Peyer's patch (tissue), 4 donors: ENCODE results near the gene VPS8. TPM values are rescaled to one million over a fixed set of nuclear protein-coding genes. Genes with fewer than 3 reads are reported as not detected.
"Not testable (repeated sequence)": the region's sequence is repeated elsewhere in the genome, so short reads cannot be mapped to it uniquely, and the experiment has no call there.

ENCODE experiments used
- DNase-seq, 3 donors: peaks; one replicate each; pipeline ENCODE4 v3.0.0-alpha.2; 2017 to 2019
- H3K27ac ChIP-seq, 4 donors: fragments of 200-600 bp; sonication (generic); one replicate each; pipeline ENCODE4 v1.5.1; 2016 to 2019
- H3K27me3 ChIP-seq, 2 donors: fragments of 200-600 bp; sonication (generic); one replicate each; pipeline ENCODE4 v1.5.1; 2019
- H3K36me3 ChIP-seq, 3 donors: fragments of 200-600 bp; sonication (generic); one replicate each; pipeline ENCODE4 v1.5.1; 2016 to 2019
- H3K4me1 ChIP-seq, 4 donors: fragments of 200-600 bp; sonication (generic); one replicate each; pipeline ENCODE4 v1.5.1; 2016 to 2019
- H3K4me3 ChIP-seq, 4 donors: fragments of 200-600 bp; sonication (generic); 1 replicate in 3 of 4; 2 replicates in 1 of 4; pipeline ENCODE4 v1.5.1; 2016 to 2019; ENCODE audit warnings: mild to moderate bottlenecking in 1 of 4
- H3K9me3 ChIP-seq, 4 donors: fragments of 200-600 bp; sonication (generic); one replicate each; pipeline ENCODE4 v1.5.1; 2016 to 2019; ENCODE audit warnings: mild to moderate bottlenecking in 1 of 4
- CTCF ChIP-seq, 6 experiments: fragments of 450-650 bp in 4 of 6; fragments of 200-600 bp in 2 of 6; sonication (generic) in 1 of 6; IDR thresholded peaks; one replicate each; pipeline ENCODE4 v1.5.1; 2017 to 2019; ENCODE audit warnings: antibody characterized with exemption in 6 of 6, mild to moderate bottlenecking in 3 of 6, moderate library complexity in 1 of 6
- POLR2A ChIP-seq, 2 donors: fragments of 450-650 bp; IDR thresholded peaks; one replicate each; pipeline ENCODE4 v1.5.1; 2017; ENCODE audit warnings: antibody characterized with exemption in 2 of 2, mild to moderate bottlenecking in 2 of 2, moderate library complexity in 2 of 2
- total RNA-seq, 4 donors: library from RNA; depleted of rRNA; stranded (reverse); fragments of >200 nt; gene quantifications; one replicate each; pipeline ENCODE4 v1.1.0, GENCODE V29; 2016

VPS8 gene
- total RNA-seq, 4 donors from 2014 or later, result 49.7 to 109 (median 74.3) TPM

DNA sequence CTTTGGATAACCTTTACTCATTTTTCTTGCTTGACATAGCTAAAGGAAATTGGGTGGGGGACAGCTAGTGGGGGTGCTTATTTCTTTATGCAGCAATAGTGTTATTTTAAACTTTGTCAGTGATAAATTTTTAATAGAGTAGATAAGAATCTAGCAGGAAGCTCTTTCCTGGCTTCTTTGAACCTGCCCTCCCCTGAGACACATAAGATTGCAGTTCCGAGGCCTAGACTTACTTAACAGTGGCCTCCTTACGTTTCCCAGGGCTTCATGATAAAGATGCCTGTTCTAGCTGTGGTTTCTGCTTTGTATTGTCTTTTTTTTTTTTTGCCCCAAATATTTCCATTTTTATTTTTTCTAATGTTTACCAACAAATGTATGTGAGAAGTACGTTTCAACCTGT lies 170.1 kb downstream of the VPS8 start:
- Histone ChIP-seq H3K4me3 (no peak overlapping the region), H3K4me1 (peaks cover 0 to 4% (median 0%) of the 10 kb centered on the region in 4 donors), H3K9me3 (no peaks in the 10 kb centered on the region), H3K27ac (no peak overlapping the region), H3K36me3 (peaks cover 0 to 9% (median 0%) of the 10 kb centered on the region in 3 donors), H3K27me3 (no peaks in the 10 kb centered on the region)
- TF ChIP-seq POLR2A (IDR thresholded peaks at IDR 0.05), result no peak
- TF ChIP-seq CTCF (IDR thresholded peaks at IDR 0.05), result no peak
- DNase-seq, result no peak

DNA sequence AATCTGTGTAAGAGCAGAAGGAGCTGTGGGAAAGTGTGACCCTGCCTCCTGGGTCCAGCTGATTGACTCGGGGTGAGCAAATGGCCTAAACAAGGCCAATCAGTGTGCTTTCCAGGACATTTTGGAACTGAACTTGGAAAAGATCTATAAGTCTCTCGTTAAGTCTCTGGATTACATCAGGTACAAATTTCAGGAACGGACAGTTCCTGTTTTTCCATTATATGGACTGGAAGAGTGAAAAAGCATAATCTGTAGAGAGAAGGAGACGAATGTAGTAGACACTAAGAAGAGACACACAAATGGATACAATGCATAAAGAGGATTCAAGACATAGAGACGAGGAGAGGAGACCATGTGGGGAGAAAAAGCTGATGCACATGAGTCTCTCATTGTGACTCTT lies 173.6 kb downstream of the VPS8 start:
- H3K27ac ChIP-seq, result no peak overlapping the region
- DNase-seq, result no peak
- no peak overlapping the region for H3K4me3 ChIP-seq
- no peak for TF ChIP-seq POLR2A (IDR thresholded peaks at IDR 0.05)
- no peak for TF ChIP-seq CTCF (IDR thresholded peaks at IDR 0.05)
- H3K4me1 ChIP-seq, result peaks cover 0 to 4% (median 0%) of the 10 kb centered on the region in 4 donors
- no peaks in the 10 kb centered on the region for H3K27me3 ChIP-seq
- H3K36me3 ChIP-seq, result peaks cover 0 to 9% (median 0%) of the 10 kb centered on the region in 3 donors
- H3K9me3 ChIP-seq, result no peaks in the 10 kb centered on the region

- H3K36me3 ChIP-seq, result peaks cover 0 to 9% (median 0%) of the 10 kb centered on the region in 3 donors
- H3K9me3 ChIP-seq, result no peaks in the 10 kb centered on the region
- H3K4me1 ChIP-seq, result peaks cover 0 to 3% (median 0%) of the 10 kb centered on the region in 4 donors
- no peak for DNase-seq
- no peaks in the 10 kb centered on the region for H3K27me3 ChIP-seq
- no peak overlapping the region for H3K4me3 ChIP-seq
- H3K27ac ChIP-seq, result no peak overlapping the region
- TF ChIP-seq POLR2A (IDR thresholded peaks at IDR 0.05) (no peak), CTCF (IDR thresholded peaks at IDR 0.05) (no peak)
These were observed 174.5 kb downstream of the VPS8 start for GRCh38 chr3:184986366-184986889.

DNA sequence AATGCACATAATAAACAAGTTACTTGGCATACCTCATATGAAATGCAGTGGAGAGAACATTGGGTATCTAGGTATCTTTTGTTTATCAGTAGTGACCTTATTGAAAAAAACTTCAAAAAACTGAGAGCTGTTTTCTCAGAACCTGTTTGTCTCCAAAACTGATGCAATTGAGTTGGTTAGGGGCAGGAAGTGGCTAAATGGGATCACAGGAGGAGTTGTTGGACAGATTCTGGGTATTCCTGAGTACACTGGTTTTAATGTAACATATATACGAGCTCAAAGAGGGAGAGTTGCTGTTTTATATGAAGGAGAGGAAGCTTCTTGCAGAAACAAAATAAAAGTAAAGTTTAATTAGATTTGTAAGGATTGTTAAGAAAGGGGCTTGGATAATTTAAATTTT lies 181.4 kb downstream of the VPS8 start:
- no peak for TF ChIP-seq POLR2A (IDR thresholded peaks at IDR 0.05)
- no peak for TF ChIP-seq CTCF (IDR thresholded peaks at IDR 0.05)
- Histone ChIP-seq H3K27ac (no peak overlapping the region), H3K4me3 (no peak overlapping the region), H3K27me3 (no peaks in the 10 kb centered on the region), H3K9me3 (no peaks in the 10 kb centered on the region), H3K4me1 (no peaks in the 10 kb centered on the region), H3K36me3 (peaks cover 0 to 24% (median 3%) of the 10 kb centered on the region in 3 donors)
- no peak for DNase-seq

DNA sequence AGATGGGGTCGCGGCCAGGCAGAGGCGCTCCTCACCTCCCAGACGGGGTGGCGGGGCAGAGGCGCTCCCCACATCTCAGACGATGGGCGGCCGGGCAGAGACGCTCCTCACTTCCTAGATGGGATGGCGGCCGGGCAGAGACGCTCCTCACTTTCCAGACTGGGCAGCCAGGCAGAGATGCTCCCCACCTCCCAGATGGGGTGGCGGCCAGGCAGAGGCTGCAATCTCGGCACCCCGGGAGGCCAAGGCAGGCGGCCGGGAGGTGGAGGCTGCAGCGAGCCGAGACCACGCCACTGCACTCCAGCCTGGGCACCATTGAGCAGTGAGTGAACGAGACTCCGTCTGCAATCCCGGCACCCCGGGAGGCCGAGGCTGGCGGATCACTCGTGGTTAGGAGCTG lies 191.9 kb downstream of the VPS8 start:
- H3K27ac ChIP-seq, H3K27me3 ChIP-seq, H3K4me3 ChIP-seq, DNase-seq, H3K4me1 ChIP-seq, H3K9me3 ChIP-seq: not testable (repeated sequence)
- peaks cover 0 to 35% (median 0%) of the 10 kb centered on the region in 3 donors for H3K36me3 ChIP-seq

DNA sequence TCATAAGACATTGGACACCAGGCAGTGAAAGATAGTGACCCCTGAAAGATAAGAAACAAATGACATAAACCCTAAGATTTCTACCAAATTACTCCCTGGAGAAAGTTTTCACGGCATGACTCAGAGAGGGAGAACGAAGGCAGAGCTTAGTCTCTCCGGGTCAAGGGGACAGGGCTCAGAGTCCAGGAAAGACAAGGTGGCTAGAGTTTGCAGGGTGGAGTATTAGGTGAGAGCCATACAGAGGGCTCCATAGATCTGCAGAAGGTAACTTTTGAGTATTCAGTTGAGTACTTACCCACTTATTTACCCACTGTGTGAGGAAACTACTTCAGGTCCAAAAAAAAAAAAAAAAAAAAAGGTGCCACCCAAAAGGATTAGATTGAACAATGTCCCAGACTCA lies 197.7 kb downstream of the VPS8 start:
- TF ChIP-seq POLR2A (IDR thresholded peaks at IDR 0.05) (no peak), CTCF (IDR thresholded peaks at IDR 0.05) (no peak)
- H3K27me3 ChIP-seq, result no peaks in the 10 kb centered on the region
- no peaks in the 10 kb centered on the region for H3K4me1 ChIP-seq
- H3K4me3 ChIP-seq, result no peak overlapping the region
- H3K27ac ChIP-seq, result no peak overlapping the region
- H3K36me3 ChIP-seq, result no peaks in the 10 kb centered on the region
- no peak for DNase-seq
- no peaks in the 10 kb centered on the region for H3K9me3 ChIP-seq

- not testable (repeated sequence) for H3K27me3 ChIP-seq, H3K27ac ChIP-seq, H3K4me1 ChIP-seq, H3K36me3 ChIP-seq, H3K4me3 ChIP-seq, DNase-seq, H3K9me3 ChIP-seq
These were observed 205.6 kb downstream of the VPS8 start for GRCh38 chr3:185017584-185017983.

DNA sequence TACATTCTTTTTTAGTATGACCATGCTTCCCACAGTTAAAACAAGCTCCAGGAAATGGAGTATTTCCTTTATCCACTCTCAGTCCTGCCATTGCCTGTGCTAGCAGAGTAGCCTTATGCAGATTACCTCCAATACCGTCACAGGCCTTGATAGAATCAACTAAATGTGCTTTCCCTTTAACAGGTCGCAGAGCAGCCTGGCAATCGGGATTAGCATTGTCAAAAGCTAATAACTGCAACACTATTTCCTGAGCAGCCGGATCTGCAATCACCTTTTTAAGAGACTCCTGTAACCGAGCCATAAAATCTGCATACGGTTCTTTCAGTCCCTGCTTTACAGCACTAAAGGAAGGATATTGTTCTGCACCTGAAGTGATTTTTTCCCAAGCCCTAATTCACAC lies 206.0 kb downstream of the VPS8 start:
- H3K9me3 ChIP-seq, H3K27ac ChIP-seq, H3K4me1 ChIP-seq, H3K27me3 ChIP-seq, DNase-seq, H3K36me3 ChIP-seq, H3K4me3 ChIP-seq: not testable (repeated sequence)
